Measurements from ENCODE around the gene CGB7.
"Not testable (repeated sequence)": the region's sequence is repeated elsewhere in the genome, so short reads cannot be mapped to it uniquely, and the experiment has no call there.

CGB7 gene

GRCh38 chr19:49085020-49085867 lies 27.7 kb upstream of the CGB7 start, which contains the start of gene SNRNP70:
SNRNP70 (plus strand) TSS chr19:49085451; CDS start chr19:49086415, 964 bp downstream.
- Mint-ChIP-seq H3K9me3 (no peaks in the 10 kb centered on the region), H3K27ac (peak within 1 kb of the TSS; percentile 96), H3K36me3 (peaks cover 11% of the 10 kb centered on the region), H3K4me1 (peaks cover 35% of the 10 kb centered on the region), H3K27me3 (no peaks in the 10 kb centered on the region), H3K4me3 (peak within 1 kb of the TSS; percentile 98)

- Mint-ChIP-seq H3K9me3 (no peaks in the 10 kb centered on the region), H3K4me3 (peak overlapping the region; percentile 98), H3K4me1 (peaks cover 30% of the 10 kb centered on the region), H3K27ac (peak overlapping the region; percentile 96), H3K27me3 (no peaks in the 10 kb centered on the region), H3K36me3 (peaks cover 10% of the 10 kb centered on the region)
These were observed 26.9 kb upstream of the CGB7 start for GRCh38 chr19:49084206-49085019.

GRCh38 chr19:49081273-49081672 lies 23.7 kb upstream of the CGB7 start:
- Mint-ChIP-seq H3K36me3 (peaks cover 4% of the 10 kb centered on the region), H3K4me3 (no peak overlapping the region), H3K9me3 (no peaks in the 10 kb centered on the region), H3K27me3 (peaks cover 1% of the 10 kb centered on the region), H3K27ac (no peak overlapping the region), H3K4me1 (peaks cover 9% of the 10 kb centered on the region)

- H3K27me3 Mint-ChIP-seq = peaks cover 7% of the 10 kb centered on the region
- no peak overlapping the region for H3K27ac Mint-ChIP-seq
- peaks cover 8% of the 10 kb centered on the region for H3K4me1 Mint-ChIP-seq
- no peaks in the 10 kb centered on the region for H3K36me3 Mint-ChIP-seq
- no peaks in the 10 kb centered on the region for H3K9me3 Mint-ChIP-seq
- H3K4me3 Mint-ChIP-seq = no peak overlapping the region
These were observed 22.8 kb upstream of the CGB7 start for GRCh38 chr19:49080392-49080791.

- H3K27ac Mint-ChIP-seq = not testable (repeated sequence)
- H3K27me3 Mint-ChIP-seq = peaks cover 32% of the 10 kb centered on the region
These were observed 17.3 kb upstream of the CGB7 start for GRCh38 chr19:49074869-49075268.

GRCh38 chr19:49073514-49074378 lies 16.2 kb upstream of the CGB7 start:
- Mint-ChIP-seq H3K36me3 (peaks cover 10% of the 10 kb centered on the region), H3K27me3 (peaks cover 41% of the 10 kb centered on the region), H3K9me3 (no peaks in the 10 kb centered on the region), H3K27ac (peak overlapping the region; percentile 49), H3K4me1 (peaks cover 11% of the 10 kb centered on the region), H3K4me3 (peak overlapping the region; percentile 79)

More at GRCh38 chr19:49074869-49075268, 17.3 kb upstream of the CGB7 start:
- H3K9me3 Mint-ChIP-seq, H3K36me3 Mint-ChIP-seq, H3K4me3 Mint-ChIP-seq: not testable (repeated sequence)
- peaks cover 11% of the 10 kb centered on the region for H3K4me1 Mint-ChIP-seq

GRCh38 chr19:49071860-49072547 lies 14.5 kb upstream of the CGB7 start:
- no peaks in the 10 kb centered on the region for H3K9me3 Mint-ChIP-seq
- peaks cover 41% of the 10 kb centered on the region for H3K27me3 Mint-ChIP-seq
- H3K27ac Mint-ChIP-seq = no peak overlapping the region
- H3K4me1 Mint-ChIP-seq = peaks cover 11% of the 10 kb centered on the region
- no peak overlapping the region for H3K4me3 Mint-ChIP-seq
- peaks cover 10% of the 10 kb centered on the region for H3K36me3 Mint-ChIP-seq

GRCh38 chr19:49070416-49070815 lies 12.9 kb upstream of the CGB7 start:
- Mint-ChIP-seq H3K27ac (no peak overlapping the region), H3K4me3 (no peak overlapping the region), H3K27me3 (peaks cover 43% of the 10 kb centered on the region), H3K4me1 (peaks cover 11% of the 10 kb centered on the region), H3K9me3 (no peaks in the 10 kb centered on the region), H3K36me3 (peaks cover 10% of the 10 kb centered on the region)

- Mint-ChIP-seq H3K27me3 (peaks cover 39% of the 10 kb centered on the region), H3K4me1 (peaks cover 11% of the 10 kb centered on the region), H3K36me3 (peaks cover 10% of the 10 kb centered on the region), H3K4me3 (no peak overlapping the region), H3K27ac (no peak overlapping the region), H3K9me3 (no peaks in the 10 kb centered on the region)
These were observed 11.5 kb upstream of the CGB7 start for GRCh38 chr19:49069026-49069425.

GRCh38 chr19:49067554-49067953 lies 10.0 kb upstream of the CGB7 start:
- Mint-ChIP-seq H3K9me3 (no peaks in the 10 kb centered on the region), H3K36me3 (peaks cover 8% of the 10 kb centered on the region), H3K4me1 (peaks cover under 1% of the 10 kb centered on the region), H3K27ac (no peak overlapping the region), H3K27me3 (peaks cover 26% of the 10 kb centered on the region), H3K4me3 (no peak overlapping the region)

GRCh38 chr19:49065905-49066512 lies 8.5 kb upstream of the CGB7 start:
- H3K36me3 Mint-ChIP-seq = peaks cover 8% of the 10 kb centered on the region
- no peak overlapping the region for H3K27ac Mint-ChIP-seq

GRCh38 chr19:49064768-49065611 lies 7.4 kb upstream of the CGB7 start, which contains the start of gene NTF4:
NTF4 (minus strand) TSS chr19:49064818; CDS start chr19:49061997, 2,821 bp downstream.
- H3K27me3 Mint-ChIP-seq = peaks cover 25% of the 10 kb centered on the region
- no peak within 1 kb of the TSS for H3K4me3 Mint-ChIP-seq
- no peaks in the 10 kb centered on the region for H3K4me1 Mint-ChIP-seq
- no peaks in the 10 kb centered on the region for H3K9me3 Mint-ChIP-seq
- H3K27ac Mint-ChIP-seq = no peak within 1 kb of the TSS
- H3K36me3 Mint-ChIP-seq = peaks cover 4% of the 10 kb centered on the region

More at GRCh38 chr19:49065905-49066512, 8.5 kb upstream of the CGB7 start:
- H3K4me3 Mint-ChIP-seq = peak overlapping the region; percentile 7
- H3K27me3 Mint-ChIP-seq = peaks cover 25% of the 10 kb centered on the region
- H3K9me3 Mint-ChIP-seq = no peaks in the 10 kb centered on the region
- H3K4me1 Mint-ChIP-seq = no peaks in the 10 kb centered on the region

- Mint-ChIP-seq H3K36me3 (no peaks in the 10 kb centered on the region), H3K9me3 (no peaks in the 10 kb centered on the region), H3K4me3 (no peak overlapping the region), H3K4me1 (no peaks in the 10 kb centered on the region), H3K27ac (no peak overlapping the region), H3K27me3 (peaks cover 22% of the 10 kb centered on the region)
These were observed 6.6 kb upstream of the CGB7 start for GRCh38 chr19:49064029-49064629.

All from activated naive CD4-positive, alpha-beta T cell treated with anti-CD3 and anti-CD28 coated beads, Interleukin-2, amount 50 U/mL, for 24 hours (primary cell).